VCaP (cell line): ENCODE data around the gene KIFC3.
A peak's percentile ranks its signal among the peaks of the same experiment; 100 is the strongest.
"Not testable (repeated sequence)": the region's sequence is repeated elsewhere in the genome, so short reads cannot be mapped to it uniquely, and the experiment has no call there.

Experiments used
- H3K27ac ChIP-seq: fragments of 450-650 bp; 2 replicates; pipeline ENCODE4 v1.5.1; 2017
- CTCF ChIP-seq: fragments of 450-650 bp; conservative IDR thresholded peaks from 2 replicates; pipeline ENCODE4 v1.5.1; 2017; ENCODE audit warnings: mild to moderate bottlenecking, moderate library complexity

The KIFC3 gene

GRCh38 chr16:57781741-57782606 lies 20.3 kb downstream of the KIFC3 start:
- TF ChIP-seq CTCF, result no peak
- no peak overlapping the region for H3K27ac ChIP-seq

- no peak for TF ChIP-seq CTCF
- no peak overlapping the region for H3K27ac ChIP-seq
Measured at GRCh38 chr16:57781349-57781740, 20.9 kb downstream of the KIFC3 start.

- not testable (repeated sequence) for H3K27ac ChIP-seq
Measured at GRCh38 chr16:57779836-57780235, 22.5 kb downstream of the KIFC3 start.

GRCh38 chr16:57778658-57779057 lies 23.6 kb downstream of the KIFC3 start:
- no peak for TF ChIP-seq CTCF
- no peak overlapping the region for H3K27ac ChIP-seq

GRCh38 chr16:57775661-57776469 lies 26.4 kb downstream of the KIFC3 start:
- H3K27ac ChIP-seq, result no peak overlapping the region
- TF ChIP-seq CTCF, result peak; percentile 50

- TF ChIP-seq CTCF, result no peak
- H3K27ac ChIP-seq, result no peak overlapping the region
Measured at GRCh38 chr16:57774705-57775285, 27.5 kb downstream of the KIFC3 start.

- no peak overlapping the region for H3K27ac ChIP-seq
- TF ChIP-seq CTCF, result no peak
Measured at GRCh38 chr16:57773655-57774295, 28.5 kb downstream of the KIFC3 start.
